Vagina (tissue), 2 donors: ENCODE measurements around the gene BST1.

Source experiments
- CTCF ChIP-seq, 3 experiments: fragments of 450-650 bp in 2 of 3; fragments of 200-600 bp in 1 of 3; sonication (generic) in 1 of 3; IDR thresholded peaks; one replicate each; pipeline ENCODE4 v1.5.1; 2017 to 2019; ENCODE audit warnings: antibody characterized with exemption in 3 of 3, mild to moderate bottlenecking in 2 of 3, moderate library complexity in 2 of 3
- POLR2A ChIP-seq, 2 donors: fragments of 450-650 bp; IDR thresholded peaks; one replicate each; pipeline ENCODE4 v1.6.1; 2017; ENCODE audit warnings: antibody characterized with exemption in 2 of 2, mild to moderate bottlenecking in 2 of 2, moderate library complexity in 2 of 2

- no peak for TF ChIP-seq CTCF (IDR thresholded peaks at IDR 0.05)
- no peak for TF ChIP-seq POLR2A (IDR thresholded peaks at IDR 0.05)
Measured at GRCh38 chr4:15692602-15693001, 10.3 kb upstream of the BST1 start.
